GM21619 (cell line): ENCODE results near the gene SORCS2.

Experiments
- ATAC-seq: cut with Tn5 transposase; IDR thresholded peaks from one replicate; pipeline ENCODE4 v1.9.1; 2021; ENCODE audit not compliant: unreplicated experiment

The SORCS2 gene

GRCh38 chr4:7192252-7193029, at the start of gene SORCS2:
Gene SORCS2, plus strand, starts transcription at chr4:7192538.
- no peak for ATAC-seq

- ATAC-seq = no peak
These were observed 47.7 kb upstream of the SORCS2 start for GRCh38 chr4:7144374-7145290.

GRCh38 chr4:7145291-7145934, 46.9 kb upstream of the SORCS2 start:
- no peak for ATAC-seq

- ATAC-seq = no peak
These were observed 46.1 kb upstream of the SORCS2 start for GRCh38 chr4:7146059-7146785.

GRCh38 chr4:7146786-7147115, 45.6 kb upstream of the SORCS2 start:
- ATAC-seq = no peak

GRCh38 chr4:7147261-7147660, 45.1 kb upstream of the SORCS2 start:
- no peak for ATAC-seq

- no peak for ATAC-seq
These were observed 44.6 kb upstream of the SORCS2 start for GRCh38 chr4:7147661-7148310.

GRCh38 chr4:7148337-7148736, 44.0 kb upstream of the SORCS2 start:
- ATAC-seq = no peak

GRCh38 chr4:7150036-7150635, 42.2 kb upstream of the SORCS2 start:
- ATAC-seq = no peak

- no peak for ATAC-seq
These were observed 40.6 kb upstream of the SORCS2 start for GRCh38 chr4:7151668-7152227.

GRCh38 chr4:7153711-7154110, 38.6 kb upstream of the SORCS2 start:
- no peak for ATAC-seq

- no peak for ATAC-seq
These were observed 37.9 kb upstream of the SORCS2 start for GRCh38 chr4:7154351-7154981.

- no peak for ATAC-seq
These were observed 36.7 kb upstream of the SORCS2 start for GRCh38 chr4:7155590-7156071.

- ATAC-seq = no peak
These were observed 36.0 kb upstream of the SORCS2 start for GRCh38 chr4:7156328-7156727.

- no peak for ATAC-seq
These were observed 35.4 kb upstream of the SORCS2 start for GRCh38 chr4:7156761-7157488.

GRCh38 chr4:7157666-7158065, 34.7 kb upstream of the SORCS2 start:
- no peak for ATAC-seq

GRCh38 chr4:7158081-7158750, 34.1 kb upstream of the SORCS2 start:
- ATAC-seq = no peak

- ATAC-seq = no peak
These were observed 33.3 kb upstream of the SORCS2 start for GRCh38 chr4:7158991-7159390.
